ENCODE results near the gene BBS2.

BBS2 gene

GRCh38 chr16:56447286-56447685, 72.5 kb downstream of the BBS2 start:
- intact Hi-C loops (cut with DNase I): loop anchor here (10.0 kb wide), 1 partner anchor 158 kb away; the partner anchor contains the start of gene MT2A
- no peak for DNase-seq

GRCh38 chr16:56438038-56438437, 81.8 kb downstream of the BBS2 start:
- intact Hi-C loops (cut with DNase I): no loop called here
- DNase-seq: no peak

GRCh38 chr16:56436258-56436657, 83.6 kb downstream of the BBS2 start:
- intact Hi-C loops (cut with DNase I): no loop called here

More at GRCh38 chr16:56436258-56436657, 83.6 kb downstream of the BBS2 start:
- no peak for DNase-seq

All from posterior cingulate gyrus (tissue), 11 donors.